ENCODE data around the gene DEPDC4.

DEPDC4 gene

GRCh38 chr12:100199347-100200149 is 67.3 kb downstream of the DEPDC4 start:
- Histone ChIP-seq H3K27ac (ENCODE audit: low read length) (no peak overlapping the region), H3K36me3 (ENCODE audit: control insufficient read depth, insufficient read depth, low read length) (no peaks in the 10 kb centered on the region; the same call in 1 of the 2 replicates), H3K9me3 (ENCODE audit: control insufficient read depth, insufficient read depth, low read length) (no peaks in the 10 kb centered on the region), H3K4me1 (ENCODE audit: control insufficient read depth, insufficient read depth, low read length) (no peaks in the 10 kb centered on the region), H3K27me3 (ENCODE audit: control insufficient read depth, insufficient read depth, low read length) (no peaks in the 10 kb centered on the region), H3K4me3 (ENCODE audit: low read length) (peak overlapping the region; percentile 93; the same call in 1 of the 2 replicates)
- WGBS (ENCODE audit: insufficient coverage, insufficient read length) = no CpG with 5 or more reads among the region's 79 CpGs
- DNase-seq (ENCODE audit: low read depth, low spot score) = no peak

- no peaks in the 10 kb centered on the region for H3K9me3 ChIP-seq (ENCODE audit: control insufficient read depth, insufficient read depth, low read length)
- no peaks in the 10 kb centered on the region; the same call in 1 of the 2 replicates for H3K36me3 ChIP-seq (ENCODE audit: control insufficient read depth, insufficient read depth, low read length)
- DNase-seq (ENCODE audit: low read depth, low spot score) = no peak
- WGBS (ENCODE audit: insufficient coverage, insufficient read length) = no CpG with 5 or more reads among the region's 6 CpGs
- no peaks in the 10 kb centered on the region for H3K27me3 ChIP-seq (ENCODE audit: control insufficient read depth, insufficient read depth, low read length)
- no peaks in the 10 kb centered on the region for H3K4me1 ChIP-seq (ENCODE audit: control insufficient read depth, insufficient read depth, low read length)
- peak overlapping the region; percentile 93; the same call in 1 of the 2 replicates for H3K4me3 ChIP-seq (ENCODE audit: low read length)
- H3K27ac ChIP-seq (ENCODE audit: low read length) = no peak overlapping the region
These were observed 67.9 kb downstream of the DEPDC4 start for GRCh38 chr12:100199023-100199346.

DNA sequence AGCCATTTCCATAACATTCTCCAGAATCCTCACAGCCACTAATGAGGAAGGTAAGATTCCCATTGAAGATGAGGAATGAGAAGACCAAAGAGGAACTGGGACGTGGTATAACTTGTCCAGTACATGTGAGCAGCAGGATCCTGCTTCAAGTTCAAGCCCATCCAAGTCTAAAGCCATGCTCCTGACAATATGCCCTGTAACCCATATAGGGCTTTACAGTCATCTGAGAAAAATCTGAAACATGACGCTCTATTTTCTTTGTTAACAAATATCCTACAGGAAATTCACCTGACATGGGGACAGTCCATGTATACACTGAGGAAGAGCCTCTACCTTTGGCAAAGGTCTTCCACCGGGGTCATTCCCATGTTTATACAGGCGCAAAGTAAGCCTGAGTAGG is 69.4 kb downstream of the DEPDC4 start:
- H3K27me3 ChIP-seq (ENCODE audit: control insufficient read depth, insufficient read depth, low read length) = no peaks in the 10 kb centered on the region
- H3K27ac ChIP-seq (ENCODE audit: low read length) = no peak overlapping the region
- no peak for DNase-seq (ENCODE audit: low read depth, low spot score)
- H3K4me3 ChIP-seq (ENCODE audit: low read length) = no peak overlapping the region
- H3K4me1 ChIP-seq (ENCODE audit: control insufficient read depth, insufficient read depth, low read length) = no peaks in the 10 kb centered on the region
- H3K36me3 ChIP-seq (ENCODE audit: control insufficient read depth, insufficient read depth, low read length) = no peaks in the 10 kb centered on the region; the same call in 1 of the 2 replicates
- WGBS (ENCODE audit: insufficient coverage, insufficient read length) = no CpG with 5 or more reads among the region's 4 CpGs
- no peaks in the 10 kb centered on the region for H3K9me3 ChIP-seq (ENCODE audit: control insufficient read depth, insufficient read depth, low read length)

GRCh38 chr12:100193085-100193484 is 73.8 kb downstream of the DEPDC4 start:
- Histone ChIP-seq H3K4me3 (ENCODE audit: low read length) (no peak overlapping the region), H3K9me3 (ENCODE audit: control insufficient read depth, insufficient read depth, low read length) (no peaks in the 10 kb centered on the region), H3K27ac (ENCODE audit: low read length) (no peak overlapping the region), H3K4me1 (ENCODE audit: control insufficient read depth, insufficient read depth, low read length) (no peaks in the 10 kb centered on the region), H3K36me3 (ENCODE audit: control insufficient read depth, insufficient read depth, low read length) (peaks cover 2% of the 10 kb centered on the region; the same call in 1 of the 2 replicates), H3K27me3 (ENCODE audit: control insufficient read depth, insufficient read depth, low read length) (no peaks in the 10 kb centered on the region)
- WGBS (ENCODE audit: insufficient coverage, insufficient read length) = no CpG with 5 or more reads among the region's 1 CpG
- DNase-seq (ENCODE audit: low read depth, low spot score) = no peak

All from iPS DF 6.9 (cell line).